Stimulated activated CD4-positive, alpha-beta T cell treated with anti-CD3 and anti-CD28 coated beads, Interleukin-4, amount 100 ng/mL, for 48 hours (primary cell): Measurements from ENCODE around the gene COMMD10.

ENCODE experiments used
- DNase-seq, 2 donors: peaks; one replicate each; pipeline ENCODE4 v3.0.0-alpha.2; 2020; ENCODE audit warnings: low read depth in 2 of 2

Gene COMMD10

DNA sequence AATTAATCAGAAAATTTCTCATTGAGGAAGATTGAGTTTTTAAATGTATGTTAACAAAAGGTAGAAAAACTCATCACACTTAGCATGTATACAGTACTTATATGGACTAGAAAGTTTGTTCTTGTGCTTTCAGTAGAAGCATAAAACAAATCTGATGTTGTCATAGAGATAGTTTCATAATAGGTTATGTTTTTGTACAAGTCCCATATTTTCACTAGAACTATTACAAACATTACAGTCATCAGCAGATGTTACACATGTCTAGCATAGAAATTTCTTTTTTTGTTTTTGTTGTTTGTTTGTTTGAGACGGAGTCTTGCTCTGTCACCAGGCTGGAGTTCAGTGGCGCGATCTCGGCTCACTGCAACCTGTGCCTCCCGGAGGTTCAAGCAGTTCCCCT, 131.4 kb downstream of the COMMD10 start:
- DNase-seq: no peak

DNA sequence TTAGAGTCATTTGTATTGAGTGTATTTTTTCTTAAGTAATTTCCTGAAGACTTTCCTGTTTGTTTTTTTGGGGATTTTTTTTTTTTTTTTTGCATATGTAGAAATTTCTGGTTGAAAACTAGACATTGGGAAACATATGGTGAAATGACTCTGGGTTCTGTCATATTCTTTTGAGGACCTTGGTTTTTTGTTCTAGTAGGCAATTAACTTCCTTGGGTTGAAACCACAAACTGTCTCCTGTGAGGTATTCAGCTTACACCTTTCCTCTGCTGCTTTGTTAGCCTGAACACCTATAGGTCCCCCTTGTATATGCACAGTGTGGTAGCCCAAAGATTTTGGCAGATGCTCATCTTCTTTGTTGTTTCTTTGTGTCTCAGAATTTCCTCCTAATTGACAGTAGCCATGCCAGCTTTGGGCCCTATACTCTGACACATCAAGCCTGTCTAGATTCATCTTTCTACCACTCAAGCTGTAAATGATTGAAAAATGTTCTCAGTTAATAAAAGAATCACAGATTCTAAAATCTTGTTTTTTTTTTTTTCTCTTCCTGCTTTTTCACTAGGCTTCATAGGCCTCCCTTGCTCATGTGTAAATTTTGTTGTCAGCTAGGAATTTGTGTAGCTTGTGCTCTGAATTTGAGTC, 140.6 kb downstream of the COMMD10 start:
- no peak for DNase-seq

DNA sequence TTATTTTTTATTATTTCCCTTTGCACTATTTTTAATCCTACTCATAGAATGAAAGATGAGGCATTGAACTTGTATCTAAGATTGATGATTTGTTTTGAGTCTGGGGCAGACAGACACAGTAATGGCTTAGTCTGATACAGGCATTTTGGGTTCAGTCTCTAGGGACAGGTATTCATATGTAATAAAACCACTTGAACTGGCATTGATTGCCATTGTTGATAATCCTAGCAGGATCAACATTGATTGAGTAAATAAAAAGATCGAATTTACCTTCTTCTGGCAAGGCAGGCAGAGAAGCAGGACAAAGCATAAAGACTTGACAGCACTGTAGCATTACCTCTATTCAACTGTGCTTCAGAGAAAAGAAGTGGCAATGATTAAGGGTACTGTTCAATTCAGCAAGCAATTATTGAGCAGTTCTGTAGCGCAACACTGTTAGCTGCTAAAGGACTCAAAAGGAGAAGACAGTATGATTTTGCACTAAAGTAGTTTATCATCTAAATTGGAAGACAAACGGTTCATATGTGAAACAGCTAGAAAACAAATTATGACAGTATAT, 144.4 kb downstream of the COMMD10 start:
- no peak for DNase-seq

DNA sequence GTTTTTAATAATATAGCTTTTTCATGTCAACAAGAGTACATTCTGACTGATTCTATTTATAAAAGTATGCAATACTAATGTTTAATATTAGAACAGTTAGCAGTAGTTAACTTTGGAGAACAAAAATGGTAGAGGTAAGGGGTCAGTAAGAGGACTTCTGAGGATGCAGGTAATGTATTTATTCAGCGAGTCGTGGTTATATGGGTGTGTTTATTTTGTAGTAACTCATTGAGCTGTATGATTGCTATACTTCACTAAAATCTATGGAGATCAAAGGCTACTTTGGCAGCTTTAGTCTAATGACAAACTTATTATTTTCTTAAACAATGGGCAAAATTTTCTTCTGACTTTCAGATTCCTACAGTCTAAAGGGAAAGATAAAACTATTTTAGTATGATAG, 146.5 kb downstream of the COMMD10 start:
- DNase-seq: no peak

GRCh38 chr5:116234681-116235080, 149.9 kb downstream of the COMMD10 start:
- DNase-seq: no peak

GRCh38 chr5:116237917-116238500, 153.2 kb downstream of the COMMD10 start:
- DNase-seq: no peak

GRCh38 chr5:116242343-116242742, 157.5 kb downstream of the COMMD10 start:
- DNase-seq: no peak

DNA sequence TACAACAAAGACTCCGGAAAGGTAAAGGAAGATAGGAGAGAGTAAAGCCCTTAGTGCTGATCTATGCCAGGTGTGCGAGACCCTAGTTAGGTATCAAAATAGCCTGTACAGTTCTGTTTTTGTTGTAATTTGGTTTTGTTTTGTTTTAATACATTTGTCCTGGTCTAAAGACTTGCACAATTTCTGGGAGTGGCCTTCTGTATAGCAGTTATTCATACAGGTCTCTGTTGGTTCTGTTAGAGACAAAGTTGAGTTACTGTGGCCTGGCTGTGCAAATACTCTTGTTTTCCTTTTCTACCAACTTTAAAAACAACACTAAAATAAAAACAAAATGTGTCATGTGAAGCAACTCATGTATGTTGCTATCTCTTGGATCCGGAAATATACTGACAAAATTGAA, 163.6 kb downstream of the COMMD10 start:
- DNase-seq: no peak

DNA sequence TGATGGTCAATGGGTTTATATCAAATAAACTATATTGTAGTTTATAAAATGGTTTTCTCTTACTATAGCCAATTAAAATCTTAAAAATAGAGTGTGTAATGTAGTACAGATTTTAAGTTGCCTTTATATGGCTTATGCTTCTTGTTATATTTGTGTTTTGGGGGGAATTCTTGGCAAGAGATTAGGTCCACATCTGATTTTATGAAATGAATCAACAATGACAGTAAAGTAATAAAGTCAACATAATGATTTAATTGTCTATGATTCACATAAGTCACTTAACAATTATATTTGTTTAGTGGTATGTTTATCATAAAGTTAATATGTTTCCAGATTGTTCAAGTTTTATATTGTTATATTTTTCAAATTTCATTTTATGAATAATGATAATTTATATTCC, 164.8 kb downstream of the COMMD10 start:
- no peak for DNase-seq

- DNase-seq: no peak
These were observed 171.9 kb downstream of the COMMD10 start for GRCh38 chr5:116256717-116257116.

- no peak for DNase-seq
These were observed 180.6 kb downstream of the COMMD10 start for GRCh38 chr5:116265471-116265870.

- DNase-seq: no peak
These were observed 186.7 kb downstream of the COMMD10 start for GRCh38 chr5:116271446-116272025.

DNA sequence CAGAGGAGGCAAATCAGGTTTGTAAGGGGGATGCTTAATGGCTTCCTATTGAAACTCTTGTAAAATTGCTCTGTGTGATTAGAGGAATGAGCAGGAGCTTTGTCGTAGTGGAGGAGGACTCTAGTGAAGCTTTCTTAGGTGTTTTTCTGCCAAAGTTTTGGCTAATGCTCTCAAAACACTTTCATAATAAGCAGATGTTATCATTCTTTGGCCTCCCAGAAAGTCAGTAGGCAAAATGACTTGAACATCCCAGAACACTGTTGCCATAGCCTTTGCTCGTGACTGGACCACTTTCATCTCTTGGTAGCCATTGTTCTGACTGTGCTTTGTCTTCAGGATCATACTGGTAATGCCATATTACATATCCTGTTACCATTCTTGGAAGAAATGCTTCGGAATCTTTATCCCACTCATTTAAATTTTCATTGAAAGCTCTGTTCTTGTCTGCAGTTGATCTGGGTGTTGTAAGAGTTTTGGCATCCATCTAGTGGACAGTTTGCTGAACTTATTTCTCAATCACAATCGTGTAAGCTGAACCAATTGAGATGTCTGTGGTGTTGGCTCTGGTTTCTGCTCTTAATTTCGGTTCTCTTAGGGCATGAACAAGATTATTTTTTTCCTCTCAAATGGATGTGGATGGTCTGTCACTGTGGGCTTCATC, 187.6 kb downstream of the COMMD10 start:
- DNase-seq: no peak

DNA sequence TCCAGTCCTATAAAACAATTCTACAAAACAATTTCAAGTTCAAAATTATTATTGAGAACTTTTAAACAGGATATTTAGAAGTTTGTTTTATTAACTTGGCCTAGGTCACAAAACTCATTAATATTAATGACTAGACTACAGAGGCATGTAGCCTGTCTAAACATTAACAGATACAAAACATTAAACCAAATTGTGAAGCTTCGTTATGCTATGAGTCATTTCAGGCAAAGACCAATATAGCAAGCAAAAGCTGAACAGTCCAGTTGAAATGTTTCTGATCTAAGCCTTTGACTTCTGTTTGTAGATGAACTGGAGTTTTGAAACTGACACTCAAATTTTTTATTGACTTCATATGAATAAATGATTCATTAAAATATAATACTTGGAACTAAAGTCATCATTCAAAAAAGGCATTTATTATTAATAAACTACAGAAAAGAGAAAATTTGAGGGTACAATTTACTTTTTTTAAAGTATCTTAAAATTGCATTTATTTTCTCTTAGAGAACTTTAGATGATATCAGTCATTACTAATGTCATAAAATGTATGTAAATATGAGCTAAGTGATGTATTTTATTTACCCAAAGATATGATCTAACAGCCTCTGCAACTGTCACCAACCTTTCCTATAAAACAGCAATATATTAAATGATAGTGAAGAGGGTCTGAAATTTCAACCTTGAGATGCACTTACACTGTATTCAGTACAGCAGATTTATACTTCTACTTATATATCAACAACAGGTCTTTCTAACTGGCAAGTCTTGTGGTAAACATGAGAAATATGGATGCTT, 188.8 kb downstream of the COMMD10 start:
- DNase-seq: no peak

DNA sequence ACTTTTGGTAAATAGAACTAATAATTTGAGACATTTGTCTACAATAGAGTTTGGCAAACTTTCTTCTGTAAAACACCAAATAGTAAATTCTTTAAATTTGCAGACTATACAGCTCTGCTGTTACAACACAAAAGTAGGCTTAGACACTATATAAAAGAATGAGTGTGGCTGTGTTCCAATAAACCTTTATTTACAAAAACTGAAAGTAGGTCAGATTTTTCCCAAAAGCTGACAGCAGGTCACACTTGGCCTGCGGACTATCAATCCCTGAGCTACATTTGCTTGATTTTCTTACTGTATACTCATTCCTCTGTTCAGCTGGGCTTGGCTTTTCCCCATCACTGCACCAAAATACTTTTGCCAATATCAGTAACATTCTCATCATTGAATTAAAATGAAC, 189.4 kb downstream of the COMMD10 start:
- no peak for DNase-seq

DNA sequence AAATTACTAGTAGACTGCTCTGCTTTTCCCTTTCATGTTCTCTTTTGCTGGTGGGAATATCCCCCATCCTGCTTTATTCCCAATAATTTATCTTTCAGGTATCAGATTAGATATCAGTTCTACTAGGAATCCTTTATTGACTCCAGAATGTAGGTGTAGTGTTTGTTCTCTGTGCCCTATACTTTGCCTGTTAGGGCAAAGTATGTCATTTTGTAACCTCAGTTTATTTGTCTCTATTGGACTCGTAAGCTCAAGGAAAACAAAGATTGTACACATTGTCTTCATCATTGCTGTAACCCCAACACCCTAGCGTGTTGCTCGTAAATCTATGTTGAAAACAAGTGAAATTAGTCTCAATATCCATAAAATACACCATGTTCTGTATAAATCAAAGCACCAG, 190.5 kb downstream of the COMMD10 start:
- no peak for DNase-seq

GRCh38 chr5:116276952-116277351, 192.1 kb downstream of the COMMD10 start:
- no peak for DNase-seq

DNA sequence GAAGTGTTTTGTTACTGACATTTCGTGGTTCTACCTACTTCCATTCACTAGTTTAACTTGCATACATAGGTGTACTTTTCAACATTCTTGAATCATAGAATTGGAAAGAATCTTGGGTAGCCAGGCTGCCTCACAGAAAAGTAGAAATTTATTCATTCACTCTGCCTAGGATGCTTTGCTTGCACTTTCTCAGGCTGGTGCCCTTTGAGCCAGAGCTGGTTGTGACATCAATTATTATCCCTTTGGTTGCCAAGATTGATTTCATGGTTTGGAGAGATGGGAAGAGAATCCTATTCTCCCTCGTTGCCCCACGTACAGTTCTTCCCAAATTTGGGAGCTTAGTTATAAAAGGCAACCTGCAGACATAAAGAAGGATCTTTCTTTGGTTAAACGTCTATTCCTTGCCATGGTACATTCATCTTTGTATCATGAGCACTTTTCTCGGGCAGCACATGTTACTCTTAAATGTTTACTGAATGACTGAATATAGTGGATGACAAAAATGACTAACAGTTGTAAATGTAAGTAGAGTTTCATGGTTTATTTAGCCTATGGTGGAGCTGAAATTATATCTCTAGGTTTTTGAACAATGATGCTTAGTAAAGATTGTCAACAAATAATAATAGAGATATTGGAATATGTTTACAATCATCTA, 195.5 kb downstream of the COMMD10 start:
- no peak for DNase-seq

DNA sequence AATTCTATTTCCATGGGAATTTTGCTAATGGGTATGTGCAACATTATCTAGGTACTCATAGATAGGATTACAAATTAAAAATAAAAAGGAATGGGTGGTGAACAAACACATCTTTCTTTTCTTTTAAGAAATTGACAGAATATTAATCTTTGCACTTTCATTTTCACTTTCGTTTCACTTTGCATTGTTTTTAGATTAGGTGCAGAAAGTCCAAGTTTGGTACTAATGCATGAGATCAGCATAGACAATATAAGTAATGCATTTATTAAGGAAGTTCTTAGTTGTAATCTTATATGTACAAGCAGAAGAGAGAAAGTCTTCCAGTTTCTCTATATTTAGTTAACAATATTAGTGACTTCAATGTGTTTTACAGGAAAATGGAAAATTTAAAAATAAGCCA, 196.5 kb downstream of the COMMD10 start:
- no peak for DNase-seq

GRCh38 chr5:116288524-116288923, 203.7 kb downstream of the COMMD10 start:
- no peak for DNase-seq

GRCh38 chr5:116289276-116289675, 204.5 kb downstream of the COMMD10 start:
- no peak for DNase-seq
